ENCODE data around the gene ALKBH7.
A peak's percentile ranks its signal among the peaks of the same experiment; 100 is the strongest.

ALKBH7 gene

DNA sequence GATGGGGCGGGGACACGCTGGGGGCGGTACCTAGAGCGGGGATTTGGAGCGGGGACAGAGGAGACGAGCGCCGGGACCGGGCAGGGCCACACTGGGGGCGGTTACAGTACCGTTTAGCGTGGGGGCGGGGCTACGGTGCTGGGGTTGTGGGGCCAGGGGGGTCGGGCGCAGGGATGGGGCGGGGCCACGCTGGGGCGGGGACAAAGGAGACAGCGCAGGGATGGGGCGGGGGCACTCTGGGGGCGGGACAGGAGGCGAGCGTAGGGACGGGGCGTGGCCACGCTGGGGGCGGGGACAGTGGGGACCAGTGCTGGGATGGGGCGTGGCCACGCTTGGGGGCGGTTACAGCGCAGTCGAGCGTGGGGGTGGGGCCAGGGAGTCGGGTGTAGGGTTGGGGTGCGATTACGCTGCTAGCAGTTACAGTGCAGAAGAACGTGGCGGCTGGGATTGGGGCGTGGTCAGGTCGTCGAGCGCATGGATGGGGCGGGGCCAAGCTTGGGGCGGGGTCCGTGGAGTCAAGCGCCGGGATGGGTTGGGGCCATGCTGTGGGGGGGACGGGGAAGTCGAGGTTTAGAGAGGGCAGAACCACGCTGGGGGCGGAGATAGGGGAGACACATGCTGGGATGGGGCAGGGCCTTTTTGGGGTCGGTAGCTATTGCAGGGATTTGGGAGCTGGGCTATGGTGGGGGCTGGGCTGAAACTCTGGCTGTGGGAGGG is 660 bp downstream of the ALKBH7 start:
- peak; percentile 97 for DNase-seq (ENCODE audit: low read depth)
- TF ChIP-seq, protein P1, sequence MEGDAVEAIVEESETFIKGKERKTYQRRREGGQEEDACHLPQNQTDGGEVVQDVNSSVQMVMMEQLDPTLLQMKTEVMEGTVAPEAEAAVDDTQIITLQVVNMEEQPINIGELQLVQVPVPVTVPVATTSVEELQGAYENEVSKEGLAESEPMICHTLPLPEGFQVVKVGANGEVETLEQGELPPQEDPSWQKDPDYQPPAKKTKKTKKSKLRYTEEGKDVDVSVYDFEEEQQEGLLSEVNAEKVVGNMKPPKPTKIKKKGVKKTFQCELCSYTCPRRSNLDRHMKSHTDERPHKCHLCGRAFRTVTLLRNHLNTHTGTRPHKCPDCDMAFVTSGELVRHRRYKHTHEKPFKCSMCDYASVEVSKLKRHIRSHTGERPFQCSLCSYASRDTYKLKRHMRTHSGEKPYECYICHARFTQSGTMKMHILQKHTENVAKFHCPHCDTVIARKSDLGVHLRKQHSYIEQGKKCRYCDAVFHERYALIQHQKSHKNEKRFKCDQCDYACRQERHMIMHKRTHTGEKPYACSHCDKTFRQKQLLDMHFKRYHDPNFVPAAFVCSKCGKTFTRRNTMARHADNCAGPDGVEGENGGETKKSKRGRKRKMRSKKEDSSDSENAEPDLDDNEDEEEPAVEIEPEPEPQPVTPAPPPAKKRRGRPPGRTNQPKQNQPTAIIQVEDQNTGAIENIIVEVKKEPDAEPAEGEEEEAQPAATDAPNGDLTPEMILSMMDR (conservative IDR thresholded peaks at IDR 0.05; ENCODE audit: low read length), result no peak
- H3K4me3 ChIP-seq (ENCODE audit: low read length), result peak overlapping the region; percentile 74

DNA sequence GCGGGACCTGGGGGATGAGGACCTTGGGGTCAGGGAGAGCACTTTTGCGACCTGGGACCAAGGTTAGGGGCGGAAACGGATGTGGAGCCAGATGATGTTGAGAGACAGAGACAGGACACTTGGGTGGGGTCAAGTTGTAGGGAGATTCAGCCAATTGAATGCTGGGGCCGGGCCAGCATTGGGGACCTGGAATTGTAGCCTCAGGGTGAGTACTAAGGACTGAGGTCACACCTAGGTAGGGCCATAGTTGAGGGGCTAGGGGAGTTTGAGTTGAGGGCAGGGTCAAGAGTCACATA is 1.2 kb downstream of the ALKBH7 start:
- no peak for DNase-seq (ENCODE audit: low read depth)
- TF ChIP-seq, protein P1 (conservative IDR thresholded peaks at IDR 0.05; ENCODE audit: low read length), result no peak
- peak overlapping the region; percentile 65 for H3K4me3 ChIP-seq (ENCODE audit: low read length)

DNA sequence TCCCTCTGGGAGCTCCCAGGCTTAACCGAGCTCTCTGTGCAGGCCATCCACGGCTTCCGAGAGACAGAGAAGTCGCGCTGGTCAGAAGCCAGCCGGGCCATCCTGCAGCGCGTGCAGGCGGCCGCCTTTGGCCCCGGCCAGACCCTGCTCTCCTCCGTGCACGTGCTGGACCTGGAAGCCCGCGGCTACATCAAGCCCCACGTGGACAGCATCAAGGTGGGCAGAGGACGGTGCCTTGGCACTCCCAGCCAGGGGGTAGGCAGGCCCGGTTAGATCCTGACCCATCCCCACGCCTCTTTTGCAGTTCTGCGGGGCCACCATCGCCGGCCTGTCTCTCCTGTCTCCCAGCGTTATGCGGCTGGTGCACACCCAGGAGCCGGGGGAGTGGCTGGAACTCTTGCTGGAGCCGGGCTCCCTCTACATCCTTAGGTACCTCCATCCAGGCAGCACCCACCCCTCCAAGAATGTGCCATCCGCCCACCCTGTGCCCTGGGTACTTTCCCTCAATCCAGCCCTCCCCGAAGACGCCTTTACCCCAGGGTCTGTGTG is 1.6 kb downstream of the ALKBH7 start:
- TF ChIP-seq, protein P1 (conservative IDR thresholded peaks at IDR 0.05; ENCODE audit: low read length), result no peak
- H3K4me3 ChIP-seq (ENCODE audit: low read length), result peak overlapping the region; percentile 65

DNA sequence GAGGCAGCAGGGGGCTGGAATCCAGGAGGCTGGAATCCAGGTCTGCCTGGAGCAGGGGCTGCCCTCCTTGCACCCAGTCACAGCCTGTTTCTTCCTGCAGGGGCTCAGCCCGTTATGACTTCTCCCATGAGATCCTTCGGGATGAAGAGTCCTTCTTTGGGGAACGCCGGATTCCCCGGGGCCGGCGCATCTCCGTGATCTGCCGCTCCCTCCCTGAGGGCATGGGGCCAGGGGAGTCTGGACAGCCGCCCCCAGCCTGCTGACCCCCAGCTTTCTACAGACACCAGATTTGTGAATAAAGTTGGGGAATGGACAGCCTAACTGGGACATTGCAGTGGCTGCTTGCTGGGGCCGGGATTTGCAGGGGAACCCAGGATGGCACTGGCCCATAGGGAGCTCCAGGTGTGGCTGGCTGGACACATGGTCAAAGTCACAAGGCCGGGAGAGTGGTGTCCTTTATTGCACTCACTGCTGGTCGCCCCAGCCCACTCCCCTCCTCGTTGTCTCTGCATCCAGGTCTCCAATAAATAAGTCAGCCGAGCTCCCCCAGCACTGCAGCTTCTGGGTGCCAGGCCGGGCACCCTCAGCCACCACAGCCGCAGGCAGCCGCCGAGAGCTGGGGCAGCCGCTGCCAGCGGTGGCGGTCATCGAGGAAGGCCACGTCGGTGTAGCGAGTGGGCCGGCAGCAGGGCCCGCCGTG is 2.3 kb downstream of the ALKBH7 start:
- no peak overlapping the region for H3K4me3 ChIP-seq (ENCODE audit: low read length)
- TF ChIP-seq, protein P1 (conservative IDR thresholded peaks at IDR 0.05; ENCODE audit: low read length), result no peak
- DNase-seq (ENCODE audit: low read depth), result no peak

More for the DNA sequence above, 1.6 kb downstream of the ALKBH7 start:
- DNase-seq (ENCODE audit: low read depth), result no peak

DNA sequence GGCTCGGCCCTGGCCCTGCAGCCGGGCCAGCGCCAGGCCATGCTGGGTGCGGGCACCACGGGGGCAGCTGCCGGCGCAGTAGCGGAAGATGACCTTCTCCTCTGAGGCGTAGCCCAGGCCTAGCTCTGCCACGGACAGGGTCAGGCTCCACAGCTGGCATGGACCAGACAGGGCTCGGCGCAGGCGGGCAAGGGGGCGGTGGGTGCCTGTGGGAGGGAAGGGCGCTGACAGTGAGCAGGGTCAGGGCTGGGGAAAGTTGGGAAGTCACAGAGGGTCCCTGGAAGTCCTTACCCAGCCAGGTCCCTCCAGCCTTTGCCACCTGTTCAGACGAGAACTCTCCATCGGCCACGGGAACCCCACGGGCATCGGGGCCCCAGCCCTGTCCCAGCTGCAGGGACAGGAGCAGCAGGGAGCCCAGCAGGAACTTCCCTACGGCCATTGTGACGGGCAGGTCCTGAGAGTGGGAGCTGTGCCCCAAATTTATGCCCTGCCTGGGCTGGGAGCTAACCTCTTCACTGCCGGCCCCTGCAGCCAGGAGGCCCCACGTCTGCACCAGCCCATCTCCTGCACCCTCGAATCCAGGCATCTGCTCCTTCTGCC is 2.9 kb downstream of the ALKBH7 start, which contains the start of gene PSPN:
Gene PSPN (minus strand): TSS at position 523 of the 600 bp plus-strand sequence. CDS start 84 bp downstream, at position 439.
- no peak for DNase-seq (ENCODE audit: low read depth)
- no peak within 1 kb of the TSS for H3K4me3 ChIP-seq (ENCODE audit: low read length)
- TF ChIP-seq, protein P1 (conservative IDR thresholded peaks at IDR 0.05; ENCODE audit: low read length), result no peak

DNA sequence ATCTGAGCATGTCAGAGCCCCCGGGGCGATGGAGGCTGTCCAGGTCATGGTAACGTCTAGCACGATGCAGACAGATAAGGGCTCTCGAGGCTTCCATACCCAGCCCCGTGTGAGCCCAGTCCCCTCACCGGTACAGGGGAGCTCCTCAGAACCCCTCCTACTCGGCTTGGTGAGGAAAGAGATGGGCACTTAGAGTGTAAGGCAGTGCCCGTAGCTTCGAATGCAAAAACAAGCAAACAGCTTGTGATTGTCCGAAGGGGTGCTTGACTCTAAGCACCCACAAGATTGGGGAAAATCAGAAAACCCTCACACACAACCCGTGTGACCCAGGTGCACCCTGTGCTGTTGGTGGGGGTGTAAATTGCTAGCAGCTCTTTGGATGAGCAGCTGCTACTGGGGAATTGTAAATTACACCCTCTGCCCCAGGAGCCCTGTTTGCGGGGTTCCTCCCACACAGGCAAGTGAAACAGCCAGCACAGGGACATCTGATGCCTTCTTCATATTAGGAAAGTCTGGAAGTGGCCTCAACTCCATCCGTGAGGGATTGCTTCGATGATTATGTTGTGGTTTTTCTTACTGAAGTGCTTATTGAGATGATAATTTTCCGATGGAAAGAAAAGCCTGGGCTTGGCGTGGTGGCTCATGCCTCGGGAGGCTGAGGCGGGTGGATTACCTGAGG is 4.1 kb downstream of the ALKBH7 start:
- DNase-seq (ENCODE audit: low read depth), result no peak
- TF ChIP-seq, protein P1 (conservative IDR thresholded peaks at IDR 0.05; ENCODE audit: low read length), result no peak
- H3K4me3 ChIP-seq (ENCODE audit: low read length), result no peak overlapping the region

Measured in AG10803 (cell line).